A673 (cell line): Measurements from ENCODE around the gene XYLT1. TPM values are rescaled to one million over a fixed set of nuclear protein-coding genes. Genes with fewer than 3 reads are reported as not detected.

ENCODE experiments used
- BruUV-seq: library from RNA; stranded (reverse); fragments of 400-500 nt; replicated peaks from 2 replicates; lab custom pipeline; 2021; lab: Mats Ljungman, UMichigan
- CTCF ChIA-PET: fragments of 300-600 bp; sonication (Branson Sonifier 250); formaldehyde crosslinking; loops from one replicate; lab custom pipeline; 2022; ENCODE audit warnings: antibody characterized with exemption; lab: Charles Lee
- POLR2A ChIA-PET: fragments of 300-600 bp; sonication (Branson Sonifier 250); formaldehyde crosslinking; loops from one replicate; lab custom pipeline; 2022; ENCODE audit warnings: antibody characterized with exemption; ENCODE audit not compliant: low non-redundant PET; lab: Charles Lee
- DNase-seq: peaks from one replicate; pipeline ENCODE4 v3.0.0-alpha.2; 2015; ENCODE audit warnings: low spot score
- H3K27ac ChIP-seq: fragments of 200-600 bp; sonication (generic); 2 replicates; pipeline ENCODE4 v1.5.1; 2016; ENCODE audit warnings: mixed run types, low read depth, mild to moderate bottlenecking, mixed read lengths, antibody characterized with exemption, low read length; ENCODE audit not compliant: poor library complexity, severe bottlenecking
- H3K27me3 ChIP-seq: fragments of 200-600 bp; sonication (generic); replicated peaks from 2 replicates; pipeline ENCODE4 v1.6.1; 2017; ENCODE audit warnings: mixed run types, low read depth, mild to moderate bottlenecking, mixed read lengths, antibody characterized with exemption, low read length; ENCODE audit not compliant: insufficient read depth, poor library complexity
- H3K36me3 ChIP-seq: fragments of 200-600 bp; sonication (generic); 2 replicates; pipeline ENCODE4 v1.6.1; 2016; ENCODE audit warnings: mixed run types, mild to moderate bottlenecking, mixed read lengths, antibody characterized with exemption, low read length; ENCODE audit not compliant: insufficient read depth, poor library complexity, severe bottlenecking
- H3K4me1 ChIP-seq: fragments of 200-600 bp; sonication (generic); 2 replicates; pipeline ENCODE4 v1.6.1; 2017; ENCODE audit warnings: mixed run types, mild to moderate bottlenecking, mixed read lengths, antibody characterized with exemption, low read length; ENCODE audit not compliant: insufficient read depth, poor library complexity, severe bottlenecking
- H3K4me3 ChIP-seq: fragments of 200-600 bp; sonication (generic); 2 replicates; pipeline ENCODE4 v1.5.1; 2016; ENCODE audit warnings: low read depth, mixed run types, mild to moderate bottlenecking, mixed read lengths, low read length; ENCODE audit not compliant: poor library complexity, severe bottlenecking
- H3K9me3 ChIP-seq: fragments of 200-600 bp; sonication (generic); 2 replicates; pipeline ENCODE4 v1.6.1; 2016; ENCODE audit warnings: mixed run types, low read depth, mild to moderate bottlenecking, mixed read lengths, antibody characterized with exemption, low read length; ENCODE audit not compliant: poor library complexity, severe bottlenecking
- EZH2 ChIP-seq: fragments of 200-600 bp; sonication (generic); IDR thresholded peaks from 2 replicates; pipeline ENCODE4 v1.6.1; 2017; ENCODE audit warnings: borderline replicate concordance, low read depth, mild to moderate bottlenecking, mixed read lengths, antibody characterized with exemption, low read length; ENCODE audit not compliant: poor library complexity, severe bottlenecking
- intact Hi-C: fragments of 100-400 bp; cut with micrococcal nuclease; formaldehyde crosslinking; loops from one replicate; pipeline ENCODE4 v1.10.0; 2022; ENCODE audit not compliant: unreplicated experiment
- total RNA-seq: library from RNA; stranded (reverse); gene quantifications from 2 replicates; pipeline ENCODE4 v1.2.3, GENCODE V29; 2021
- TF ChIP-seq, protein P1 (sequence below): fragments of 300-800, 200-600 bp; sonication (generic); conservative IDR thresholded peaks from 2 replicates; pipeline ENCODE4 v1.5.1; 2017; ENCODE audit warnings: low read depth, mild to moderate bottlenecking, antibody characterized with exemption, low read length, moderate library complexity, mixed read lengths

XYLT1 gene
- total RNA-seq, 1 experiment from 2014 or later: 0.64 TPM

DNA sequence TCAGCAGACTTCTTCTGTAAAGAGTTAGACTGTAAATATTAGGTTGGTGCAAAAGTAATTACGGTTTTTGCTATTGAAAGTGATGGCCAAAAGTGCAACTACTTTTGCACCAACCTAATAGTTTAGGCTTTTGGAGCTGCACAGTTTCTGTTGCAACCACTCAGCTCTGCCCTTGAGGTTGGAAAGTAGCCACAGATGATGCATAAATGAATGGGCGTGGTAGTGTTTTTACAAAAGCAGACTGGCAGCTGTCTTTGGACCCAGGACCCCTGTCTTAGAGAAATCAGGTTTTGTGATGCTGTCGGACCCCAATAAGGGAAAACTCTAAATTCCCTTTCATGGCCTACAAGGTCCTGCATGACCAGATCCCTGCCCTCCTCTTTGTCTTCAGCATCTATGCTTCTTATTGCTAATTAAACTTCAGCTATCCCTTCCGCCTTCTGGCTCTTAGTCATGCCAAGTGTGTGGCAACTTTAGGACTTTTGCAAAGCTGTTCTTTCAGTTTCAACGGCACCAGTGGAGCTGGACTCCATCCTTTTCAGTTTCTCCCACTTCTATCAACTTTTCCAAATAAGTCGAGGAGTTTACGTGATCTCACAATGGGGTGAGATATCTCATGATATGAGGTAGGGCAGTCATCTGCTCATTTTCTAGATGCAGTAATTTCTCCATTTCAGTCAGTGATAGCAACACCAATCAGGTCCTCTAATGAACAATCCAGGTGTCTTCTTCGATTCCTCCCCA lies 232.3 kb downstream of the XYLT1 start:
- Histone ChIP-seq H3K4me3 (no peak overlapping the region), H3K9me3 (no peaks in the 10 kb centered on the region), H3K27ac (no peak overlapping the region), H3K4me1 (no peaks in the 10 kb centered on the region), H3K36me3 (no peaks in the 10 kb centered on the region), H3K27me3 (no peaks in the 10 kb centered on the region)
- TF ChIP-seq EZH2: no peak
- TF ChIP-seq, protein P1, sequence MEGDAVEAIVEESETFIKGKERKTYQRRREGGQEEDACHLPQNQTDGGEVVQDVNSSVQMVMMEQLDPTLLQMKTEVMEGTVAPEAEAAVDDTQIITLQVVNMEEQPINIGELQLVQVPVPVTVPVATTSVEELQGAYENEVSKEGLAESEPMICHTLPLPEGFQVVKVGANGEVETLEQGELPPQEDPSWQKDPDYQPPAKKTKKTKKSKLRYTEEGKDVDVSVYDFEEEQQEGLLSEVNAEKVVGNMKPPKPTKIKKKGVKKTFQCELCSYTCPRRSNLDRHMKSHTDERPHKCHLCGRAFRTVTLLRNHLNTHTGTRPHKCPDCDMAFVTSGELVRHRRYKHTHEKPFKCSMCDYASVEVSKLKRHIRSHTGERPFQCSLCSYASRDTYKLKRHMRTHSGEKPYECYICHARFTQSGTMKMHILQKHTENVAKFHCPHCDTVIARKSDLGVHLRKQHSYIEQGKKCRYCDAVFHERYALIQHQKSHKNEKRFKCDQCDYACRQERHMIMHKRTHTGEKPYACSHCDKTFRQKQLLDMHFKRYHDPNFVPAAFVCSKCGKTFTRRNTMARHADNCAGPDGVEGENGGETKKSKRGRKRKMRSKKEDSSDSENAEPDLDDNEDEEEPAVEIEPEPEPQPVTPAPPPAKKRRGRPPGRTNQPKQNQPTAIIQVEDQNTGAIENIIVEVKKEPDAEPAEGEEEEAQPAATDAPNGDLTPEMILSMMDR: no peak
- DNase-seq: no peak
- CTCF ChIA-PET: no interaction called here
- intact Hi-C loops: no loop called here
- POLR2A ChIA-PET: no interaction called here
- BruUV-seq: no TSS peak

DNA sequence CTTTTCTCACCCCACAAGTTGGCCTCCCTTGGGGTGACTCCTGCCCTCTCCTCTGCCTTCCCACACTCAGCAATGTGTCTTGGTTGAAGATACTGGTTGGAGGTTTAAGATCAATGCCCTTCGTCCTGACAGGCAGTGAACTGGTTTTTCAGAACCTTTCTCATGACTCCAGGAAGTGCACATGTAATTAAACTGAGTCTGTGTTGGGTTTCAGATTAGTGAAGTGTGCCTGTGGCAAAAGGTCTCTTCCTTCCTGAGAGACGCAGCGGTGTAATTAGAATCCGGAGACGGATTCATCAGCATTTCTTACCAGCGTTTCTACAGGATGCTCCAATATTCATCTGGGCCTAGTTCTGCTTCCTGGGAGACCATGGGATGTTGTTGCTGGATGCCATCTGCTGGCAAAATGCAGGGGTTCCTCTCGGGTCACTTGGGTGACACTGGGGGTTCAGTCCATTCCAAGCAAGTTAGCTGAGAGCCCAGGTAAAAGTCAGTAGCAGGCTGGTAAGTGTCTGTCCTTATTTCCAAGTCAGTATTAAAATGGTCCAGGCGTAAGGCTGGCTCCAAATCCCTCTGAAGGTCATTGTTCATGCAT lies 233.3 kb downstream of the XYLT1 start:
- no peak for DNase-seq
- ChIA-PET POLR2A (no interaction called here), CTCF (no interaction called here)
- no TSS peak for BruUV-seq
- Histone ChIP-seq H3K4me3 (no peak overlapping the region), H3K4me1 (no peaks in the 10 kb centered on the region), H3K36me3 (no peaks in the 10 kb centered on the region), H3K27me3 (no peaks in the 10 kb centered on the region), H3K27ac (no peak overlapping the region), H3K9me3 (no peaks in the 10 kb centered on the region)
- intact Hi-C loops: no loop called here
- TF ChIP-seq, protein P1: no peak

DNA sequence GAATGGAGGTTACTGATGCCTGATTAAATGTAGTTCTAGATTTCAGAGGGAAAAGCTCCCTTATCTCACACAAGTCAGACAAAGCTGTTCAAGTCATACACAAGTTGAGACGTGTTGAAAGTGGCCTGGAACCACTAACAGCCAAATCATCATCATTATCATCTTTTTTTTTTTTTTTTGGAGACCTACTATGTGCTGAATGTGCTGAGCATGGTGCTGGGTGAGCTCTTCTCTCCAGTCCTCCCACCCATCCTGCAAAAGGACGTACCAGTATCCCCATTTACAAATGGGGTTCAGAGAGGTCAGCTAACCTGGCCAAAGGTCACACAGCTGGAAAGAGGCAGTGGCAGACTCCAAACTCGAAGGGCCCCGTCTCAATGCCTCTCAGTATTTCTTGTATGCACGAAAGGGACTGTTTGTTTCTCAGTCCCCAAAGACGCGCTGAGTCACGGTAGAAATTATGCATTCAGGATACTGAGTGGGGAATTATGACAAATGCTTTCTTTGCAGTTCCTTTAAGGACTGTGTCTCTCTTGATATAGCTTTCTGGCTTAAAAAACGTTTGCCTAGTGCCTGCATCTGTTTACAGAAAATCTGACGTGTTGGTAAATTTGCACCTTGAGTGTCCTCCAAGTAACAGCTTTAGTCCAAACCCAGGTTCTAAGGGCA lies 235.5 kb downstream of the XYLT1 start:
- no peak for TF ChIP-seq EZH2
- TF ChIP-seq, protein P1: no peak
- Histone ChIP-seq H3K9me3 (no peaks in the 10 kb centered on the region), H3K36me3 (no peaks in the 10 kb centered on the region), H3K4me1 (no peaks in the 10 kb centered on the region), H3K27ac (no peak overlapping the region), H3K27me3 (no peaks in the 10 kb centered on the region), H3K4me3 (no peak overlapping the region)
- CTCF ChIA-PET: no interaction called here
- POLR2A ChIA-PET: no interaction called here
- no peak for DNase-seq
- BruUV-seq: no TSS peak
- intact Hi-C loops: no loop called here
